ENCODE results near the gene SLC2A1. TPM values are rescaled to one million over a fixed set of nuclear protein-coding genes. Genes with fewer than 3 reads are reported as not detected.

SLC2A1 gene
- total and polyA plus RNA-seq, 9 of the 15 experiments (the other 6 are each of a cell fraction or from before 2014, with no cell fraction given), result 12.6 to 153 (median 48.0) TPM

DNA sequence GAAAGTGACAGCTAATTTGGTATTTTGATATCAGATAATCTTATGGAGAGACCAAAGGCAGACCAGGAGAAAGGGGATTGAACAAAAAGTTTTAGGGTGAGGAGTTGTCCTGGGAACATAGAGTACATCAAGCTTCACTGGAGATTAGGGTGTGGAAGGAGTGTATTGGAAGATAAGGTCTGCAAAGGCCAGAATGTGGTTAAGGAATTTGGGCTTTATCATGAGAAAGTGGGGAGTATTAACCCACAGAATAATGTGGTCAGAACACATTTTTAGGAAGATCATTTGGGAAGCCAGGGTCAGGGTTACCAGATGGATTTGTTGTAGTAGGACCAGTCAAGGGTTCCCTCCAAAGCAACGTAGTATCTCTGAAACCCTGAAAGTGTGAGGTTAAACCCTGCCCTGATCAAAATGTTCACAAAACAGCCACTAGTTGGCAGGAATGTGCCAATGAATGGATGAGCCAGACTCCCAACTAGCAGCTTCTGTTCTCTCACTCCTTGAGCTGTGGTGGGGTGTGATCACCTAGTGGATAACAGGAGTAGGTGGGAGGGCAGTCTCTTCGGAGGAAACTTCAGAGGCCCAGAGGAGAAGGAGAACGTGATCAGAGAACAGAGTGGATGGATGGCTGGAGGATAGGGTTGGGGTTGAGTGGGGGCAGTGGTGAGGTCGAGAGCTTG, 35.8 kb downstream of the SLC2A1 start (continued):
- TF ChIP-seq, protein P1, sequence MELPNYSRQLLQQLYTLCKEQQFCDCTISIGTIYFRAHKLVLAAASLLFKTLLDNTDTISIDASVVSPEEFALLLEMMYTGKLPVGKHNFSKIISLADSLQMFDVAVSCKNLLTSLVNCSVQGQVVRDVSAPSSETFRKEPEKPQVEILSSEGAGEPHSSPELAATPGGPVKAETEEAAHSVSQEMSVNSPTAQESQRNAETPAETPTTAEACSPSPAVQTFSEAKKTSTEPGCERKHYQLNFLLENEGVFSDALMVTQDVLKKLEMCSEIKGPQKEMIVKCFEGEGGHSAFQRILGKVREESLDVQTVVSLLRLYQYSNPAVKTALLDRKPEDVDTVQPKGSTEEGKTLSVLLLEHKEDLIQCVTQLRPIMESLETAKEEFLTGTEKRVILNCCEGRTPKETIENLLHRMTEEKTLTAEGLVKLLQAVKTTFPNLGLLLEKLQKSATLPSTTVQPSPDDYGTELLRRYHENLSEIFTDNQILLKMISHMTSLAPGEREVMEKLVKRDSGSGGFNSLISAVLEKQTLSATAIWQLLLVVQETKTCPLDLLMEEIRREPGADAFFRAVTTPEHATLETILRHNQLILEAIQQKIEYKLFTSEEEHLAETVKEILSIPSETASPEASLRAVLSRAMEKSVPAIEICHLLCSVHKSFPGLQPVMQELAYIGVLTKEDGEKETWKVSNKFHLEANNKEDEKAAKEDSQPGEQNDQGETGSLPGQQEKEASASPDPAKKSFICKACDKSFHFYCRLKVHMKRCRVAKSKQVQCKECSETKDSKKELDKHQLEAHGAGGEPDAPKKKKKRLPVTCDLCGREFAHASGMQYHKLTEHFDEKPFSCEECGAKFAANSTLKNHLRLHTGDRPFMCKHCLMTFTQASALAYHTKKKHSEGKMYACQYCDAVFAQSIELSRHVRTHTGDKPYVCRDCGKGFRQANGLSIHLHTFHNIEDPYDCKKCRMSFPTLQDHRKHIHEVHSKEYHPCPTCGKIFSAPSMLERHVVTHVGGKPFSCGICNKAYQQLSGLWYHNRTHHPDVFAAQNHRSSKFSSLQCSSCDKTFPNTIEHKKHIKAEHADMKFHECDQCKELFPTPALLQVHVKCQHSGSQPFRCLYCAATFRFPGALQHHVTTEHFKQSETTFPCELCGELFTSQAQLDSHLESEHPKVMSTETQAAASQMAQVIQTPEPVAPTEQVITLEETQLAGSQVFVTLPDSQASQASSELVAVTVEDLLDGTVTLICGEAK (IDR thresholded peaks at IDR 0.05), result peak; percentile 36; the same call in 1 of the 2 replicates
- TF ChIP-seq, protein P1 (CRISPR knock-in tag; IDR thresholded peaks at IDR 0.05), result no peak
- peak; percentile 45; the same call in 1 of the 2 replicates for TF ChIP-seq FOSL1 (tag; conservative IDR thresholded peaks at IDR 0.05)
- no peak for TF ChIP-seq ADNP (tag; IDR thresholded peaks at IDR 0.05)
- peak; percentile 85; the same call in 1 of the 2 replicates for TF ChIP-seq GATAD2A (IDR thresholded peaks at IDR 0.05)
- no peak for TF ChIP-seq TAF7 (tag; IDR thresholded peaks at IDR 0.05)
- TF ChIP-seq MYC (IDR thresholded peaks at IDR 0.05; ENCODE audit: low read depth, low read length), result peak; percentile 36; the same call in 1 of the 2 replicates
- TF ChIP-seq MYC (CRISPR knock-in tag; IDR thresholded peaks at IDR 0.05; ENCODE audit: borderline replicate concordance, low read depth), result no peak
- peak; percentile 62; the same call in 1 of the 2 replicates for TF ChIP-seq NBN (IDR thresholded peaks at IDR 0.05; ENCODE audit: low read depth)
- TF ChIP-seq HDAC1 (IDR thresholded peaks at IDR 0.05), result peak in 1 of 2 experiments; percentile 66; a peak in 3 of 4 replicates
- TF ChIP-seq ZEB2 (IDR thresholded peaks at IDR 0.05), result peak; percentile 86
- no peak for TF ChIP-seq NELFE (IDR thresholded peaks at IDR 0.05; ENCODE audit: insufficient read depth, insufficient read length)
- TF ChIP-seq, protein P2, sequence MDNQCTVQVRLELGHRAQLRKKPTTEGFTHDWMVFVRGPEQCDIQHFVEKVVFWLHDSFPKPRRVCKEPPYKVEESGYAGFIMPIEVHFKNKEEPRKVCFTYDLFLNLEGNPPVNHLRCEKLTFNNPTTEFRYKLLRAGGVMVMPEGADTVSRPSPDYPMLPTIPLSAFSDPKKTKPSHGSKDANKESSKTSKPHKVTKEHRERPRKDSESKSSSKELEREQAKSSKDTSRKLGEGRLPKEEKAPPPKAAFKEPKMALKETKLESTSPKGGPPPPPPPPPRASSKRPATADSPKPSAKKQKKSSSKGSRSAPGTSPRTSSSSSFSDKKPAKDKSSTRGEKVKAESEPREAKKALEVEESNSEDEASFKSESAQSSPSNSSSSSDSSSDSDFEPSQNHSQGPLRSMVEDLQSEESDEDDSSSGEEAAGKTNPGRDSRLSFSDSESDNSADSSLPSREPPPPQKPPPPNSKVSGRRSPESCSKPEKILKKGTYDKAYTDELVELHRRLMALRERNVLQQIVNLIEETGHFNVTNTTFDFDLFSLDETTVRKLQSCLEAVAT (IDR thresholded peaks at IDR 0.05), result peak; percentile 15 to 65; a peak in 3 of 4 replicates
- TF ChIP-seq TBL1XR1 (IDR thresholded peaks at IDR 0.05; ENCODE audit: low read length in 2 of 2), result no peak
- TF ChIP-seq GATA2 (CRISPR knock-in tag; IDR thresholded peaks at IDR 0.05), result peak; percentile 67
- peak; percentile 44; the same call in 1 of the 2 replicates for TF ChIP-seq CREM (IDR thresholded peaks at IDR 0.05; ENCODE audit: low read depth)
- TF ChIP-seq, protein P3, sequence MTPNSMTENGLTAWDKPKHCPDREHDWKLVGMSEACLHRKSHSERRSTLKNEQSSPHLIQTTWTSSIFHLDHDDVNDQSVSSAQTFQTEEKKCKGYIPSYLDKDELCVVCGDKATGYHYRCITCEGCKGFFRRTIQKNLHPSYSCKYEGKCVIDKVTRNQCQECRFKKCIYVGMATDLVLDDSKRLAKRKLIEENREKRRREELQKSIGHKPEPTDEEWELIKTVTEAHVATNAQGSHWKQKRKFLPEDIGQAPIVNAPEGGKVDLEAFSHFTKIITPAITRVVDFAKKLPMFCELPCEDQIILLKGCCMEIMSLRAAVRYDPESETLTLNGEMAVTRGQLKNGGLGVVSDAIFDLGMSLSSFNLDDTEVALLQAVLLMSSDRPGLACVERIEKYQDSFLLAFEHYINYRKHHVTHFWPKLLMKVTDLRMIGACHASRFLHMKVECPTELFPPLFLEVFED (CRISPR knock-in tag; conservative IDR thresholded peaks at IDR 0.05), result peak; percentile 76; the same call in 1 of the 2 replicates
- peak; percentile 59 for TF ChIP-seq CBFA2T2 (conservative IDR thresholded peaks at IDR 0.05)
